K562 (cell line): ENCODE results near the gene PIKFYVE. TPM values are rescaled to one million over a fixed set of nuclear protein-coding genes. Genes with fewer than 3 reads are reported as not detected.

Source experiments
- ASH1L ChIP-seq: fragments of 450-650 bp; IDR thresholded peaks from 2 replicates; pipeline ENCODE4 v1.6.1; 2018; ENCODE audit warnings: borderline replicate concordance, mild to moderate bottlenecking, low read depth; ENCODE audit not compliant: partially characterized antibody
- ILK ChIP-seq: fragments of 450-650 bp; IDR thresholded peaks from 2 replicates; pipeline ENCODE4 v1.6.1; 2016; ENCODE audit warnings: missing genetic modification characterization, low read depth, mild to moderate bottlenecking, missing compliant biosample characterization, moderate library complexity, borderline replicate concordance
- KLF10 ChIP-seq: fragments of 250-450 bp; sonication (Bioruptor Pico); IDR thresholded peaks from 2 replicates; pipeline ENCODE4 v1.6.1; 2021; ENCODE audit warnings: matching md5 sums
- SETDB1 ChIP-seq: IDR thresholded peaks from one replicate; pipeline ENCODE4 v1.6.1; 2012; ENCODE audit warnings: low read length, control low read depth, inconsistent platforms
- ZNF140 ChIP-seq: fragments of 250-450 bp; sonication (Bioruptor Pico); IDR thresholded peaks from 2 replicates; pipeline ENCODE4 v1.8.0; 2021; ENCODE audit warnings: moderate library complexity, mild to moderate bottlenecking, inconsistent platforms
- ZNF592 ChIP-seq: fragments of 450-650 bp; IDR thresholded peaks from 2 replicates; pipeline ENCODE4 v1.6.1; 2017; ENCODE audit warnings: antibody characterized with exemption, mild to moderate bottlenecking
- polyA plus RNA-seq, 8 experiments: library from polyadenylated mRNA; depleted of rRNA in 4 of 8; stranded (reverse) in 5 of 8; unstranded in 3 of 8; fragments of >200 nt; fragmentation: Nextera tagmentation in 2 of 8; fragmentation: Illumina TruSeq in 1 of 8; extraction: Ambion mirVana in 2 of 8; extraction: Trizol in 1 of 8; gene quantifications; 2 replicates each; pipeline versions ENCODE4 v1.2.1 to v1.2.3, GENCODE V29; 2011 to 2014; ENCODE audit warnings: inconsistent platforms in 1 of 8, missing spikeins in 1 of 8
- total RNA-seq, 7 experiments: library from RNA; depleted of rRNA in 6 of 7; stranded (reverse); fragments of >200 nt in 6 of 7; fragmentation: Illumina TruSeq in 2 of 7; extraction: Trizol in 2 of 7; gene quantifications; 2 replicates each; pipeline versions ENCODE4 v1.2.1 to v1.2.3, GENCODE V29; 2011 to 2021; ENCODE audit warnings: low replicate concordance in 1 of 7

The PIKFYVE gene
- total and polyA plus RNA-seq, 9 of the 15 experiments (the other 6 are each of a cell fraction or from before 2014, with no cell fraction given): 3.6 to 25.6 (median 16.7) TPM

GRCh38 chr2:208254118-208254870, 11.8 kb upstream of the PIKFYVE start (continued):
- peak; percentile 45; the same call in 1 of the 2 replicates for TF ChIP-seq ZNF592
- TF ChIP-seq ZNF140: no peak
- no peak for TF ChIP-seq ILK
- TF ChIP-seq KLF10 (CRISPR knock-in tag): no peak
- no peak for TF ChIP-seq SETDB1
- TF ChIP-seq ASH1L: no peak
- TF ChIP-seq, all 486 proteins: peak for 105
